Measurements from ENCODE around the gene RASGRF1. TPM values are rescaled to one million over a fixed set of nuclear protein-coding genes. Genes with fewer than 3 reads are reported as not detected.

RASGRF1 gene
- total RNA-seq, 4 donors from 2014 or later = 5.4 to 73.4 TPM; not detected in 2

DNA sequence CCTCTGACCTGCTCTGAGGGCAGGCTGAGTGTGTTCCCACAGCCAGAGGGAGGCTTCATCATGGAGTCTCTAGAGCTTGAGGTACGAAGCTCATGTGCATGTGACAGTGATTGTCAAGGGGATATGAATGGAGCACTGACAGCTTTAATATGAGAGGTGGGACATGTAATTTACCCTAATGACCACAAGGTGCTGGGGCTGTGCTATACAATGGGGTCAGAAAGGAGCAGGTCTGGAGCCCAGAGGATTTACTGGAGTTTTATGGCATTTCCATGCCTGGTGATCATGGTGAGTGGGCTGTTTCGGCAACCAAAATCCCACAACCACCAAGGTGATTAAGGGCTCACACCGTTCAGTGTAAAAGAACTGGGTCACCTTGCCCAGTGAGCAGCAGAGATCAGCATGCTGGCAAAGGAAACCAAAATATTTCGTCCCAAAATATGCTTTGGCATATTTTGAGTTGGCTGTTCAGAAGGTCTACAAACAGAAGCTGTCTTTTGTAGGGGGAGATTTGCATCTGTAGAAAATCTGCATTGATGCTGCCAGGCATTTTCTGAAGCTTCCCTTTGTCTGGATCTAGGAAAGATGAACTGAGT lies 40.1 kb upstream of the RASGRF1 start:
- Histone ChIP-seq H3K27me3 (no peaks in the 10 kb centered on the region), H3K9me3 (no peaks in the 10 kb centered on the region), H3K36me3 (no peaks in the 10 kb centered on the region), H3K4me3 (no peak overlapping the region), H3K4me1 (no peaks in the 10 kb centered on the region), H3K27ac (no peak overlapping the region)
- DNase-seq = no peak
- TF ChIP-seq POLR2A (IDR thresholded peaks at IDR 0.05) = no peak
- TF ChIP-seq CTCF (IDR thresholded peaks at IDR 0.05) = no peak

DNA sequence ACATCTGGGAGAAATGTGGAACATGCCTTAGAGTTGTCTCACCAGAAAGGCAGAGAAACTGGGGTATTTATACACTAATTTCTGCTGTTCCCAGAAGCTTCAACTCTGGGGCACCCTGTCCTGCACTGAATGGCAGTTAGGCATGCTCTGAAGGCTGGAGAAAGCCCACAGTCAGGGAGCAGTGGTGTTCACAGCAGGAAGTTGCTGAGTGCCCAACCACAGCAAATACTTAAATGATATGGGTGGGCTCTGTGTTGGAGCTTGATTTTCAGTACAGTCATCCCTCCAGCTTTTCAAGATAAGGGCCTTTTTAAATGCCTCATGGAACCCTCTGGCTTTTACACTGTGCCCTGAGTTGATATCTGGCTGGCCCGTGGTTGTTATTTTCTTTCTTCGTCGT lies 38.7 kb upstream of the RASGRF1 start:
- TF ChIP-seq POLR2A (IDR thresholded peaks at IDR 0.05) = no peak
- no peak for TF ChIP-seq CTCF (IDR thresholded peaks at IDR 0.05)
- DNase-seq = no peak
- H3K36me3 ChIP-seq = no peaks in the 10 kb centered on the region
- no peak overlapping the region for H3K27ac ChIP-seq
- no peak overlapping the region for H3K4me3 ChIP-seq
- no peaks in the 10 kb centered on the region for H3K4me1 ChIP-seq
- H3K9me3 ChIP-seq = no peaks in the 10 kb centered on the region
- no peaks in the 10 kb centered on the region for H3K27me3 ChIP-seq

- no peak overlapping the region for H3K27ac ChIP-seq
- DNase-seq = no peak
- TF ChIP-seq POLR2A (IDR thresholded peaks at IDR 0.05) (no peak), CTCF (IDR thresholded peaks at IDR 0.05) (no peak)
- no peak overlapping the region for H3K4me3 ChIP-seq
- H3K27me3 ChIP-seq = no peaks in the 10 kb centered on the region
- H3K36me3 ChIP-seq = no peaks in the 10 kb centered on the region
- no peaks in the 10 kb centered on the region for H3K9me3 ChIP-seq
- no peaks in the 10 kb centered on the region for H3K4me1 ChIP-seq
Measured at GRCh38 chr15:79128556-79128955, 38.0 kb upstream of the RASGRF1 start.

GRCh38 chr15:79124388-79124787 lies 33.8 kb upstream of the RASGRF1 start:
- Histone ChIP-seq H3K27me3 (no peaks in the 10 kb centered on the region), H3K36me3 (no peaks in the 10 kb centered on the region), H3K4me3 (no peak overlapping the region), H3K9me3 (no peaks in the 10 kb centered on the region), H3K4me1 (no peaks in the 10 kb centered on the region), H3K27ac (no peak overlapping the region)
- TF ChIP-seq POLR2A (IDR thresholded peaks at IDR 0.05) (no peak), CTCF (IDR thresholded peaks at IDR 0.05) (no peak)
- DNase-seq = no peak

DNA sequence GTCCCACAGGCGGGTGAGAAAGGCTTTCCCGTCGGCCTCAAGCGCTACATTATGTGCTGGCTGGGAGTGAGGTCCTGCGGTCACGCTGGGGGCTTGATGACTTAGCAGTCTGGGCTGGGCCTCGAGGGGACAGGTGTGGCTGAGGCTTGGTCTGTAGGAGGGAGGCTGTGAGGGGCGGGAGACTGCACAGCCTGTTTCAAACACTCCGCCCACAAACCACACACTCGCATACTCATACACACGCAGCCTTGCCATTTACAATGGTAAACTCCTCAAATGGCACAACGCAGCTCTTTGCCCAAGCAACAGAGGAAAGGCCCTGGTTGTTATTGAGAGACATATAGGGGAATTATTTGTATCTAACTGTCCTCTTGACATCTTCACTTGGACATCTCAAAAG lies 32.4 kb upstream of the RASGRF1 start:
- Histone ChIP-seq H3K36me3 (no peaks in the 10 kb centered on the region), H3K27me3 (no peaks in the 10 kb centered on the region), H3K4me3 (no peak overlapping the region), H3K27ac (no peak overlapping the region), H3K9me3 (no peaks in the 10 kb centered on the region), H3K4me1 (no peaks in the 10 kb centered on the region)
- no peak for DNase-seq
- TF ChIP-seq POLR2A (IDR thresholded peaks at IDR 0.05) (no peak), CTCF (IDR thresholded peaks at IDR 0.05) (no peak)

GRCh38 chr15:79122391-79122790 lies 31.8 kb upstream of the RASGRF1 start:
- H3K9me3 ChIP-seq = no peaks in the 10 kb centered on the region
- H3K27me3 ChIP-seq = no peaks in the 10 kb centered on the region
- H3K4me3 ChIP-seq = no peak overlapping the region
- TF ChIP-seq POLR2A (IDR thresholded peaks at IDR 0.05) (no peak), CTCF (IDR thresholded peaks at IDR 0.05) (no peak)
- H3K36me3 ChIP-seq = no peaks in the 10 kb centered on the region
- DNase-seq = no peak
- H3K27ac ChIP-seq = no peak overlapping the region
- no peaks in the 10 kb centered on the region for H3K4me1 ChIP-seq
